K562 (cell line): Measurements from ENCODE around the gene VPS4B.

Experiments used
- POLR2A ChIP-seq: fragments of 450-650 bp; conservative IDR thresholded peaks from 2 replicates; pipeline ENCODE4 v1.6.1; 2016
- ZNF224 ChIP-seq: sonication (generic); formaldehyde crosslinking; IDR thresholded peaks from 2 replicates; pipeline ENCODE4 v1.8.0; 2022; ENCODE audit warnings: mild to moderate bottlenecking, missing genetic modification reagents

- TF ChIP-seq POLR2A (no peak), ZNF224 (CRISPR knock-in tag) (no peak)
Measured at GRCh38 chr18:63366213-63367052, 55.8 kb downstream of the VPS4B start.
